ENCODE data around the gene ASTN2. TPM values are rescaled to one million over a fixed set of nuclear protein-coding genes. Genes with fewer than 3 reads are reported as not detected.
A peak's percentile ranks its signal among the peaks of the same experiment; 100 is the strongest.

ASTN2 gene
- total RNA-seq, 1 donor from 2014 or later, result 0.53 TPM

DNA sequence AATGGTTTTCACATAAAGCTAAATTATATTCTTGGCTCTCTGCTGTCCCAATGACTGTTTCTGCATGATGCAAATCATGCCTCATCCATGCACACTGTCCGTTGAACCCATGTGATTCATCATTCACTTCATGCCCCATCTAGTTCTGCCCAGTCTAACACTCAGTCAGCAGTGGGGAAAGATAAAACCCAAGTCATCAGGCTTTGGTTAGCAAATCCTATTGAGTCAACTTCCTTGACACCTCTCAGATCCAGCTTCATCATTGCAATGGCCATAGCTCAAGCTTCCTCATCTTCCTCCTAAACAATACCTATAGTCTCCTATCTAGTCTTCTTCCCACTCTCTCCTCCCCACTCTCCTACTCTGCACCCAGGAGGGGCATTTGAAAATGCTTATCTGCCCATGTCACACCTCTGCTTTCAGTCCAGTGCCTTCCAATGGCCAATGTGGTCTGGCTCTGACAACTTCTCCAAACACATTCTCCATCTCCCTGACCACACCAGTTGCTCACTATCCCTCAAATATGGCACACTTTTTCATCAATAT lies 993.8 kb downstream of the ASTN2 start:
- H3K4me3 ChIP-seq (ENCODE audit: low read depth, low read length), result no peak overlapping the region

DNA sequence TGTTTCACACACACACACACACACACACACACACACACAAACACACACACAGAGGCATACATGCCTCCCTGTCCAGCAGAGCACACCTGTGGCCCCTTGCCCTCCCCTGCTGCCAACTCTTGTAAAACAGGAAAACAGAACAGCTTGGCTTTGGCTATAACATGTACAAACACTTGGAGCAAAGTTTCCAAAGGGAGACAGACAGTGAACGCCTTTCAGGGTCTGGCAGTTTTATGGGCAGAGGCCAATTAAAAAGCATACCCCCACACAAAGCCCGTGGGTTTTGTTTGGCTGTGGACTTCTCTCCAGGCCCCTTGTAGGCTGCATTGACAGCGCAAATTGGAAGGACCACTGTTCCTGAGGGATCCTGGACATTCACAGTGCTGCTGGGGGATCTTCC lies 995.7 kb downstream of the ASTN2 start:
- Histone ChIP-seq H3K4me3 (ENCODE audit: low read depth, low read length) (no peak overlapping the region), H3K36me3 (ENCODE audit: control insufficient read depth, insufficient read depth, low read length) (no peaks in the 10 kb centered on the region), H3K27me3 (ENCODE audit: control insufficient read depth, insufficient read depth, low read length) (no peaks in the 10 kb centered on the region)
- TF ChIP-seq, protein P1, sequence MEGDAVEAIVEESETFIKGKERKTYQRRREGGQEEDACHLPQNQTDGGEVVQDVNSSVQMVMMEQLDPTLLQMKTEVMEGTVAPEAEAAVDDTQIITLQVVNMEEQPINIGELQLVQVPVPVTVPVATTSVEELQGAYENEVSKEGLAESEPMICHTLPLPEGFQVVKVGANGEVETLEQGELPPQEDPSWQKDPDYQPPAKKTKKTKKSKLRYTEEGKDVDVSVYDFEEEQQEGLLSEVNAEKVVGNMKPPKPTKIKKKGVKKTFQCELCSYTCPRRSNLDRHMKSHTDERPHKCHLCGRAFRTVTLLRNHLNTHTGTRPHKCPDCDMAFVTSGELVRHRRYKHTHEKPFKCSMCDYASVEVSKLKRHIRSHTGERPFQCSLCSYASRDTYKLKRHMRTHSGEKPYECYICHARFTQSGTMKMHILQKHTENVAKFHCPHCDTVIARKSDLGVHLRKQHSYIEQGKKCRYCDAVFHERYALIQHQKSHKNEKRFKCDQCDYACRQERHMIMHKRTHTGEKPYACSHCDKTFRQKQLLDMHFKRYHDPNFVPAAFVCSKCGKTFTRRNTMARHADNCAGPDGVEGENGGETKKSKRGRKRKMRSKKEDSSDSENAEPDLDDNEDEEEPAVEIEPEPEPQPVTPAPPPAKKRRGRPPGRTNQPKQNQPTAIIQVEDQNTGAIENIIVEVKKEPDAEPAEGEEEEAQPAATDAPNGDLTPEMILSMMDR (IDR thresholded peaks at IDR 0.05; ENCODE audit: insufficient read depth, low read length, severe bottlenecking), result no peak
- DNase-seq (ENCODE audit: low read depth) (no peak), FAIRE-seq (no peak)

More for the DNA sequence above, 993.8 kb downstream of the ASTN2 start:
- Histone ChIP-seq H3K27me3 (ENCODE audit: control insufficient read depth, insufficient read depth, low read length) (no peaks in the 10 kb centered on the region), H3K36me3 (ENCODE audit: control insufficient read depth, insufficient read depth, low read length) (no peaks in the 10 kb centered on the region)
- peak; percentile 99 for DNase-seq (ENCODE audit: low read depth)
- TF ChIP-seq, protein P1 (IDR thresholded peaks at IDR 0.05; ENCODE audit: insufficient read depth, low read length, severe bottlenecking), result no peak
- FAIRE-seq, result peak; percentile 95

DNA sequence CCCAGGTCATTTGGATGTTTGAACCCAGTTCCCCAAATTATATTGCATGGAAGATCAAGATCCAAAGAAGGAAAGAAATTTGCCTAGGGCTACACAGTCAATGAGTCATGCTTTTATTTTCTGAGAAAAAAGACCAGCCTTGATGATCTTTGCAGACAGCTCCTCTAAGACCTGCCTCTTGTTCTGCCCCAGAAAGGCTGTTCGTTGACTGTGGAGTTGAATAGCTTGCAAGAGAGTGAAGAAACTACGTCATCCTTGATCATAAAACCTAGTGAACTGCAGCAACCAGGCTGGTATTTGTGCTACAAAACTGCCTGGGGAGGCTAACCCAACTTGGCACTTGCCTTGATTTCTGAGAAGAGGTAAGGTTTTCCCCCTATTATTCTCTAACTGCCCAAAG lies 997.4 kb downstream of the ASTN2 start:
- FAIRE-seq (no peak), DNase-seq (ENCODE audit: low read depth) (peak; percentile 32)
- Histone ChIP-seq H3K36me3 (ENCODE audit: control insufficient read depth, insufficient read depth, low read length) (no peaks in the 10 kb centered on the region), H3K27me3 (ENCODE audit: control insufficient read depth, insufficient read depth, low read length) (no peaks in the 10 kb centered on the region), H3K4me3 (ENCODE audit: low read depth, low read length) (no peak overlapping the region)
- TF ChIP-seq, protein P1 (IDR thresholded peaks at IDR 0.05; ENCODE audit: insufficient read depth, low read length, severe bottlenecking), result no peak

DNA sequence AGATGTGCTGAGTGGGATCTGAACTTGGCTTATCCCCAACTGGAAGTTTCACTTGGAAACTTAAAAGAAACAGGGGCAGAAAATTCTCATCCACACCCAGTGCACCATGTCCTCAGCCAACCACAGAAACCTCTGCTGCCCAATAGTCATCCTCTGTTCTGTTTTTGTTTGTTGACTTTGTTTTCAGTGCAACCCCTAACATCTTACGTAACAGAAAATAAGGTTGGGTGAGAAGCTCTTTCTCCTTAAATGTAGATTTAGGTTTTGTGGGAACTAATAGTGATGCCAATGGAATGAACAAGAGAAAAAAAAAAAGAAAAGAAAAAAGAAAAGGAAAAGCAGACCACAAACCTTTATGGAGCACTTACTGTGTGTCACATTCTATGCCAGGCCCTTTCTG lies 998.4 kb downstream of the ASTN2 start:
- TF ChIP-seq, protein P1 (IDR thresholded peaks at IDR 0.05; ENCODE audit: insufficient read depth, low read length, severe bottlenecking), result no peak
- no peaks in the 10 kb centered on the region for H3K27me3 ChIP-seq (ENCODE audit: control insufficient read depth, insufficient read depth, low read length)
- H3K4me3 ChIP-seq (ENCODE audit: low read depth, low read length), result no peak overlapping the region
- no peak for DNase-seq (ENCODE audit: low read depth)
- FAIRE-seq, result no peak
- H3K36me3 ChIP-seq (ENCODE audit: control insufficient read depth, insufficient read depth, low read length), result no peaks in the 10 kb centered on the region

DNA sequence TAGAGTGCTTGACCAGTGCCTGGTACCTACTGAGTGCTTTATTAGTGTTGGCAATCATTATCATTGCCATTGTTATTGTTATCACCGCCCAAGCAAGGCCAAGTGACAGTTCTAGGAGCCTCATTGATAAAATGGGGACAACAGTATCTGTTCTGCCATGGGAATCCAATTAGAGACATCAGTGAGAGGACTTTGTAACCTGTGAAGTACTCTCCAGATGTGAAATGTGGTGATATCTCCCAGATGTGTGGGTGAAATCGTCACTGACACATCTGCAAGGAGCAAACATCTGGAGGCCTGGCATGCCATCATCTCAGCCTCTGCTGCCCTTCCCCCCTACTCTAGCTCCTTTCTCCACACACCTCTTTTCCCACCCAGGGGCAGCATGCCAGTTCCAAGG lies 1000.5 kb downstream of the ASTN2 start:
- Histone ChIP-seq H3K36me3 (ENCODE audit: control insufficient read depth, insufficient read depth, low read length) (no peaks in the 10 kb centered on the region), H3K27me3 (ENCODE audit: control insufficient read depth, insufficient read depth, low read length) (no peaks in the 10 kb centered on the region), H3K4me3 (ENCODE audit: low read depth, low read length) (no peak overlapping the region)
- TF ChIP-seq, protein P1 (IDR thresholded peaks at IDR 0.05; ENCODE audit: insufficient read depth, low read length, severe bottlenecking), result no peak
- FAIRE-seq (no peak), DNase-seq (ENCODE audit: low read depth) (no peak)

DNA sequence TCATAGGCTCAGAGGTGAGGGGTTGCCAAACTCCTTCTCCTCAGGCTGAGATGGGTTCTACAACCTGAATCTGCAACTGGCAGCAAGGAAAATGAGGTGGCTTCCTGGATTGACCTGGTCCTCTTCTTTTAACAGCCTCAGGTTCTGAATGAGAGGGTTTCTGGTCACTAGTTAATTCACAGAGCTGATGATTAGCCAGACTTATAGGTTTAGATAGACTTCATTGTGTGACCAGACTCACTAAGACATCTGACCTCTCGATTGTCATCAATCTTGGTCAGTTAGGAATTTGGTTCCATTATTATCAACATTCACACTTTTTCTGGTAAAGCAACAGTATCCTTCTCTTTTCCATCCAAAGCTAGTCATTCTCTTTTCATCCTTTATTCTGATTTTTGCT lies 1003.4 kb downstream of the ASTN2 start:
- TF ChIP-seq, protein P1 (IDR thresholded peaks at IDR 0.05; ENCODE audit: insufficient read depth, low read length, severe bottlenecking), result no peak

More for the DNA sequence above, 1003.4 kb downstream of the ASTN2 start:
- no peak overlapping the region for H3K4me3 ChIP-seq (ENCODE audit: low read depth, low read length)
- no peaks in the 10 kb centered on the region for H3K27me3 ChIP-seq (ENCODE audit: control insufficient read depth, insufficient read depth, low read length)
- no peak for DNase-seq (ENCODE audit: low read depth)
- H3K36me3 ChIP-seq (ENCODE audit: control insufficient read depth, insufficient read depth, low read length), result no peaks in the 10 kb centered on the region
- peak; percentile 52 for FAIRE-seq

All from bronchial epithelial cell (primary cell).